Measurements from ENCODE around the gene MRPL58.
"Not testable (repeated sequence)": the region's sequence is repeated elsewhere in the genome, so short reads cannot be mapped to it uniquely, and the experiment has no call there.

The MRPL58 gene

DNA sequence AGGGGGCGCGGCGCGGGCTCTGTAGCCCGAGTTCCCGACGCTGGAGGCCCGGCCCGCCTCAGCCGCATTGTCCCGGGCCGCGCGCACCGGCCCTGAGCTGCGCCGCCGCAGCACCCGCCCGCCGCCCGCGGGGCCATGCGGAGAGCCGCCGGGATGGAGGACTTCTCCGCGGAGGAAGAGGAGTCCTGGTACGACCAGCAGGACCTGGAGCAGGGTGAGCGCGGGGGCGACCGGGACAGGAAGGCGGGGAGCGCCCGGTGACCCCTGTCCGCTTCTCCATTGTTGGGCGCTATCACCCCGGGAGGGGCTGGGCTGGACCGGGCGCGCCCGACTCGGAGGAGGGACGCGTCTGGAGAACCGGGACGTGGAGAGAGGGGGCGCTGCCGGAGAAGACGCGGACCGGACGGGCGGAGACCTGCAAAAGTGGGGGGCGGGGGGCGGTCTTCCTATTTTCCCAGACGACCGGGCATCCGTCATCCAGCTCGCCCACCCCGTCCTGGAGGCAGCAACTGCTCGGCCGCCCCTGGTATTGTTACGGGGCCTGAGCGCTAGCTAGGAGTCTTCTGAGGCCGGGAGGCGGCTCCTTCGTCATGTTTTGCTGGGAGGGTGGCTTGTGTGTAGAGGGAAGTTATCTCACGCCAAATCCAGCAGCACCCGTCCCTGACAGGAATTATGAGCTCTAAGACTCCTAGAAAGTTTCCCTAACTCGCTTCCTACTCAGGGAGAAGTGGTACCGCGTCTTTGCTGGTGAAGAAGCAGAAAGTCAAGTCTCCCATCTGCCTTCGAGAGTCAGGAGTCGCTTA lies 24.4 kb upstream of the MRPL58 start:
- no peak for DNase-seq

GRCh38 chr17:74990581-74991105 lies 21.8 kb upstream of the MRPL58 start:
- no peak for DNase-seq

DNA sequence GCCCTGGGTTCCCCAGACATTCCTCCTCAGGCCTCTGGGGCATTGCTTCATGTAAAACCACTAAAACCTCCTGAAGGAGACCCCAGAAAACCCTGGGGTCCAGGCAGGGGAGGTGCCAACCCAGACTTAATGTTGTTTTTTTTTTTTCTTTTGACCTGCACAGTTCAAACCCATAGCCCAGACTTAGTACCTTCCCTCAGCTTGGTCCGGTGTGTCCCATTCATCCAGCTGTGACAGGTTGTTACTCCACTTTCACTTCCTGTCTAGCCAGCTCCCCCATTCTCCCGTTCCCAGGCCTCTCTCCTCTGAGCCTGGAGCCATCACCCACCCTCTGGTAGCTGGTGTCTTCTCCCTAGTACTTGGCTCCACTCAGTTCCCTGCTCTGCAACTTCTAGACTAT lies 20.2 kb upstream of the MRPL58 start:
- DNase-seq = no peak

- DNase-seq = no peak
Measured at GRCh38 chr17:74994440-74994839, 18.0 kb upstream of the MRPL58 start.

- no peak for DNase-seq
Measured at GRCh38 chr17:74995847-74996246, 16.6 kb upstream of the MRPL58 start.

GRCh38 chr17:74998783-74999182 lies 13.7 kb upstream of the MRPL58 start:
- DNase-seq = no peak

- DNase-seq = no peak
Measured at GRCh38 chr17:74999523-74999922, 12.9 kb upstream of the MRPL58 start.

- no peak for DNase-seq
Measured at GRCh38 chr17:75001915-75002843, 10.3 kb upstream of the MRPL58 start.

- DNase-seq = no peak
Measured at GRCh38 chr17:75003070-75003956, 9.2 kb upstream of the MRPL58 start.

GRCh38 chr17:75003957-75004355 lies 8.5 kb upstream of the MRPL58 start:
- DNase-seq = no peak

DNA sequence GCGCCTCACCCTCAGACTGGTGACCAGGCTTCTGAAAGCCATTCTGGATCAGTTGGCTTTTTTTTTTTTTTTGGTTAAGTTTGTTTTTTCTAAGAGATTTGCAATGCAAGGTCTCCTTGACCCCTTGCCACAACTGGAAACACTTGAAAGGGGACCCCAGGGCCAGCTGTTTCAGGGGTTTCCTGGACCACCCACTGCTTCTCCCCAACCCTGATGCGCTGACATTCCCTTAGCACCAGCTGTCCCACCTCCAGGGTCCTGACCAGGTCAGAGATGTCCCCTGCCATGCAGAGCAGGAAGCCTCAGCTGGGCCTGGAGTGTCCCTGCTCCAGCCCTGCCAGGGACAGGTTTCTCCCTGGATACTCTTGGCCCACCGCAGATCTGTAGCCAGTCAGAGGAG lies 8.1 kb upstream of the MRPL58 start:
- DNase-seq = no peak

DNA sequence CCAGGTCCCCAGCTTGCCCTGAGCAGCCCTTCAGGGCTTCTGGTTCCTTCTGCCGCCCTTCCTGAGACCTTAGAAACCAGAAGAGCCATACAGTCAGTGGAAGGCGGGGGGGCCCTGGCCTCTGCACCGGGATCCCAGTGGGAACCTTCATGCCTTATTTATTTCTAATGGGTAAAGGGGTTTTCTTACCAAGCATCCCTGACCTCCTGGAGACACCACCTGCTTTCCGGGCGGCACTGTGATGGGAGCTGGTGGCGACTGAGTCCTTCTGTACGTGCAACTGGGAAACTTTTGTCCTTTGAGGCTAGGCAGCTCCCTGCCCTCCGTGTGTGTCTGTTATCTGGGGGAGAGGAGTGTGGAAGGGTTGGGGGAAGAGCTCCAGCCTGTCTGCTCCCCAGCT lies 7.2 kb upstream of the MRPL58 start:
- no peak for DNase-seq

- DNase-seq = not testable (repeated sequence)
Measured at GRCh38 chr17:75006084-75006483, 6.4 kb upstream of the MRPL58 start.

DNA sequence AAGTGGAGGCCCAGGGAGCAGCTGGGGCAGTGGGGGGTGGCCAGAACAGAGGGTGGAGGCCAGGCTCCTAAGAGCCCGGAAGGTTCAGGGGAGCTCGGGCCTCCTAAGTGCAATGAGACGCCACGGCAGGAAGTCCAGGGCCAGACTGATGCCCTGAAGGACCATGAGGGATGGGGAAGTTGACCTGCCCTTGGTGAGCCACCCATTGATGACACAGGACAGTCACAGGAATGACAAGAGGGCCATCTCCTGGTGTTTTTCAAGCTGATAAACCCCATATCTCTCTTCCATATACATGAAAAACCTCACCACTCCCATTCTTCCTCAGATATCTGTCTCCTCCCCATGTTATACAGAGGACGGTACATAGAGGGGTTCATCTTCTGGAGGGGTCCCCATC lies 5.8 kb upstream of the MRPL58 start:
- DNase-seq = no peak

- DNase-seq = no peak
Measured at GRCh38 chr17:75008373-75008772, 4.1 kb upstream of the MRPL58 start.

GRCh38 chr17:75009139-75009724 lies 3.2 kb upstream of the MRPL58 start:
- DNase-seq = no peak

- no peak for DNase-seq
Measured at GRCh38 chr17:75010683-75011400, 1.6 kb upstream of the MRPL58 start.

GRCh38 chr17:75011401-75012095 lies 922 bp upstream of the MRPL58 start:
- no peak for DNase-seq

DNA sequence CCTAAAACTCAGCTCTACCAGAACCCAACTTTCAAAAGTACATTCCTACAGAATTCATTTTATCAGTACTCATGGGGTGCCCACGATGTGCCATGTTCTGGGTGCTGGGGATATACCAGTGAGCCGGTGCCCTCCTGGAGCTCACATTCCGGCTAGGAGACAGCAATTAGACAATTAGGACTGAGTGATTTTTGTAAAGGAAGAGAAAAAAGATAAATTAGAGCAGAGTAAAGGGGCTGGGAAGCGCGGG lies 449 bp upstream of the MRPL58 start:
- DNase-seq = no peak

DNA sequence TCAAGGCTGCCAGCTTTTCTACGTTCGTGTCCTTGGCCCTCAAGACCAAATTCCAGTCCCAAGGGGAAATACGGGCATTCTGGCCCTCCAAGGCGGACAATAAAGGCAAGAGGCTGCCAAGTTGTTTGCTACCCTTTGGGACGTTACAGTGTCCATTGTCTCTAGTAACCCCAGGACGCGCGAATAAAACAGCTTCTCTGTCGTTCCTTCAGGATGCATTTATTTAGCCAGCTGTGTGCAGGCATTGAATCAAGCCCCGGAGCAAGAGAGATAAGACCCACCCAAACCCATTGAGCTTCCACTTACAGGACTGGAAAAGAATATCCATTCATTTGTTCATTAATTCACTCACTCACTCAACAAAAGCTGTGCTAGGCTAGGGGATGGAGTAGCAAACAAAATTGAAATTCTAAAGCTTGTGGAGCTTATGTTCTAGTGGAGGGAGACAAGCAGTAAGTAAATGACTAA lies 656 bp downstream of the MRPL58 start:
- DNase-seq = no peak

GRCh38 chr17:75019146-75019545 lies 6.7 kb downstream of the MRPL58 start:
- no peak for DNase-seq

Measured in CD4-positive, alpha-beta T cell treated with Interleukin-4 for 4 hours (primary cell).